HFFc6 (cell line): ENCODE data around the gene RIPK3. TPM values are rescaled to one million over a fixed set of nuclear protein-coding genes. Genes with fewer than 3 reads are reported as not detected.
A peak's percentile ranks its signal among the peaks of the same experiment; 100 is the strongest.
"Not testable (repeated sequence)": the region's sequence is repeated elsewhere in the genome, so short reads cannot be mapped to it uniquely, and the experiment has no call there.

ENCODE experiments used
- DNase-seq: peaks from one replicate; pipeline ENCODE4 v3.0.0-alpha.2; 2018
- H3K27ac Mint-ChIP-seq: 2 replicates; pipeline ENCODE4 v1.8.0; 2020; ENCODE audit warnings: mild to moderate bottlenecking, mixed read lengths
- H3K27me3 Mint-ChIP-seq: 2 replicates; pipeline ENCODE4 v1.8.0; 2021; ENCODE audit warnings: mild to moderate bottlenecking, moderate library complexity, mixed read lengths; ENCODE audit not compliant: insufficient read depth
- H3K36me3 Mint-ChIP-seq: 2 replicates; pipeline ENCODE4 v1.8.0; 2021; ENCODE audit warnings: low read depth, mixed read lengths
- H3K4me1 Mint-ChIP-seq: 2 replicates; pipeline ENCODE4 v1.8.0; 2020; ENCODE audit warnings: low read depth, mixed read lengths
- H3K4me3 Mint-ChIP-seq: 2 replicates; pipeline ENCODE4 v1.8.0; 2020; ENCODE audit warnings: mild to moderate bottlenecking, moderate library complexity, mixed read lengths
- H3K9me3 Mint-ChIP-seq: 2 replicates; pipeline ENCODE4 v1.8.0; 2020; ENCODE audit warnings: mild to moderate bottlenecking, mixed read lengths
- total RNA-seq, 6 experiments: library from RNA; stranded (reverse); fragmentation: NEBNext Ultra II Directional; extraction: Animal tissue kit (Norgen Biotek cat#: 25700); gene quantifications; 2 replicates in 1 of 6; 3 replicates in 5 of 6; pipeline ENCODE4 v1.2.3, GENCODE V29; 2021
- TF ChIP-seq, protein P1 (sequence below): fragments of 200-600 bp; sonication (generic); IDR thresholded peaks from 2 replicates; pipeline ENCODE4 v1.5.0; 2021; ENCODE audit warnings: antibody characterized with exemption, mild to moderate bottlenecking

RIPK3 gene
- total RNA-seq, 6 experiments from 2014 or later: not detected

DNA sequence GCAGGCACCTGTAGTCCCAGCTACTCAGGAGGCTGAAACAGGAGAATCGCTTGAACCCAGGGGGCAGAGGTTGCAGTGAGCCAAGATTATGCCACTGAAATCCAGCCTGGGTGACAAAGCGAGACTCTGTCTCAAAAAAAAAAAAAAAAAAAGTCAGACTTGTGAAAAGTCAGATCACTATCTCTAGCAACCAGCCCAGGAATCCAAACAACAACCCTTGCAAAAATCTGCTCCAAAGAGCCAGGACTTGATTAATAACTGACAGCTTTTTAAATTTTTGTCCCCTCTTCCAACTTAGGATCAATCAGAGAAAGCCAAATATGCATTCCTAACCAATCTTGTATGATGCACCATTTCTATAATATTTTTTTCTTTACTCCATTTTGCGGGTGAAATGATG lies 20.5 kb upstream of the RIPK3 start:
- TF ChIP-seq, protein P1, sequence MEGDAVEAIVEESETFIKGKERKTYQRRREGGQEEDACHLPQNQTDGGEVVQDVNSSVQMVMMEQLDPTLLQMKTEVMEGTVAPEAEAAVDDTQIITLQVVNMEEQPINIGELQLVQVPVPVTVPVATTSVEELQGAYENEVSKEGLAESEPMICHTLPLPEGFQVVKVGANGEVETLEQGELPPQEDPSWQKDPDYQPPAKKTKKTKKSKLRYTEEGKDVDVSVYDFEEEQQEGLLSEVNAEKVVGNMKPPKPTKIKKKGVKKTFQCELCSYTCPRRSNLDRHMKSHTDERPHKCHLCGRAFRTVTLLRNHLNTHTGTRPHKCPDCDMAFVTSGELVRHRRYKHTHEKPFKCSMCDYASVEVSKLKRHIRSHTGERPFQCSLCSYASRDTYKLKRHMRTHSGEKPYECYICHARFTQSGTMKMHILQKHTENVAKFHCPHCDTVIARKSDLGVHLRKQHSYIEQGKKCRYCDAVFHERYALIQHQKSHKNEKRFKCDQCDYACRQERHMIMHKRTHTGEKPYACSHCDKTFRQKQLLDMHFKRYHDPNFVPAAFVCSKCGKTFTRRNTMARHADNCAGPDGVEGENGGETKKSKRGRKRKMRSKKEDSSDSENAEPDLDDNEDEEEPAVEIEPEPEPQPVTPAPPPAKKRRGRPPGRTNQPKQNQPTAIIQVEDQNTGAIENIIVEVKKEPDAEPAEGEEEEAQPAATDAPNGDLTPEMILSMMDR: no peak
- peaks cover 37% of the 10 kb centered on the region for H3K4me1 Mint-ChIP-seq
- no peak for DNase-seq
- H3K4me3 Mint-ChIP-seq: no peak overlapping the region
- H3K27me3 Mint-ChIP-seq: 0 out of 2 replicates have a peak, but pooled peaks cover 2% of the 10 kb centered on the region
- H3K36me3 Mint-ChIP-seq: no peaks in the 10 kb centered on the region
- no peaks in the 10 kb centered on the region for H3K9me3 Mint-ChIP-seq
- no peak overlapping the region for H3K27ac Mint-ChIP-seq

DNA sequence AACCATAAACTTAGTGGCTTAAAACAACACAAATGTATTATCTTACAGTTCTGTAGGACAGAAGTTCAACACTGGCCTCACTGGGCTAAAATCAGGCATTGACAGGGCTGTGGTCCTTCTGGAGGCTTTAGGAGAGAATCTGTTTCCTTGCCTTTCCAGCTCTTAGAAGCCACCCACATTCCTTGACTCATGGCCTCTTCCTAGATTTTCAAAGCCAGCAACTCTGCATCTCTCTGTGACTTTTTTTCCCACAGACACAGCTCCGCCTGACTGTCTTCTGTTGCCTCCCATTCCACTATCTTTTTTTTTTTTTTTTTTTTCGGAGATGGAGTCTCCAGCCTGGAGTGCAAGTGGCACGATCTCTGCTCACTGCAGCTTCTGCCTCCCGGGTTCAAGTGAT lies 16.4 kb upstream of the RIPK3 start:
- H3K36me3 Mint-ChIP-seq: no peaks in the 10 kb centered on the region
- no peaks in the 10 kb centered on the region for H3K9me3 Mint-ChIP-seq

DNA sequence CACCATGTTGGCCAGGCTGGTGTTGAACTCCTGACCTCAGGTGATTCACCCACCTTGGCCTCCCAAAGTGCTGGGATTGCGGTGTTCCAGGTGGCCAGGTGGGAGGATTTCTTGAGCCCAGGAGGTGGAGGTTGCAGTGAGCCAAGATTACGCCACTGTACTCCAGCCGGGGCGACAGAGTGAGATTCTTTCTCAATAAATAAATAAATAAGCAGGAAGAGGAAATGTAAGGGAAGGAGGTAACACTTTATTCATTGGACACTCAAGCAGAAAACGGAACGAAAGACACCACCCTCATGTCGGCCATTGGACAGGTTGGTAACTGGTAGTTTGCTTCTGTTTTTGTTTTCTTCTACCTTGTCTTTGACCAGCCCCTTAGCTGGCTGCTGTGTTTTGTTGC lies 15.2 kb upstream of the RIPK3 start:
- no peaks in the 10 kb centered on the region for H3K36me3 Mint-ChIP-seq
- no peak overlapping the region for H3K4me3 Mint-ChIP-seq

More for the DNA sequence above, 16.4 kb upstream of the RIPK3 start:
- no peak overlapping the region for H3K4me3 Mint-ChIP-seq
- H3K27ac Mint-ChIP-seq: no peak overlapping the region
- TF ChIP-seq, protein P1: no peak
- H3K4me1 Mint-ChIP-seq: peaks cover 41% of the 10 kb centered on the region
- H3K27me3 Mint-ChIP-seq: peaks cover 4% of the 10 kb centered on the region
- DNase-seq: no peak

DNA sequence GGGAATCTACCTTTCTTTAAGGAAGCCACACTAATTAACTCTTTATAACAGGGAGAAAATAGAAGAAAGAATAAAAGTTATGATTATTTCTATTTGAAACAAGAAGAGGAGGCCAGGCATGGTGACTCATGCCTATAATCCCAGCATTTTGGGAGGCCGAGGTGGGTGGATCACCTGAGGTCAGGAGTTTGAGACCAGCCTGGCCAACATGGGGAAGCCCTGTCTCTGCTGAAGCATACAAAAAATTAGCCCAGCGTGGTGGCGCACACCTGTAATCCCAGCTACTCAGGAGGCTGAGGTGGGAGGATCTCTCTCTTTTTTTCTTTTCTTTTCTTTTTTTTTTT lies 14.7 kb upstream of the RIPK3 start:
- H3K9me3 Mint-ChIP-seq, DNase-seq, H3K36me3 Mint-ChIP-seq, H3K27me3 Mint-ChIP-seq: not testable (repeated sequence)
- Mint-ChIP-seq H3K27ac (peak overlapping the region; percentile 55), H3K4me3 (peak overlapping the region; percentile 15; the same call in 1 of the 2 replicates), H3K4me1 (peaks cover 43% of the 10 kb centered on the region)

More for the DNA sequence above, 15.2 kb upstream of the RIPK3 start:
- peaks cover 5% of the 10 kb centered on the region for H3K27me3 Mint-ChIP-seq
- TF ChIP-seq, protein P1: no peak
- DNase-seq: no peak
- no peak overlapping the region for H3K27ac Mint-ChIP-seq
- peaks cover 37% of the 10 kb centered on the region for H3K4me1 Mint-ChIP-seq
- H3K9me3 Mint-ChIP-seq: no peaks in the 10 kb centered on the region

DNA sequence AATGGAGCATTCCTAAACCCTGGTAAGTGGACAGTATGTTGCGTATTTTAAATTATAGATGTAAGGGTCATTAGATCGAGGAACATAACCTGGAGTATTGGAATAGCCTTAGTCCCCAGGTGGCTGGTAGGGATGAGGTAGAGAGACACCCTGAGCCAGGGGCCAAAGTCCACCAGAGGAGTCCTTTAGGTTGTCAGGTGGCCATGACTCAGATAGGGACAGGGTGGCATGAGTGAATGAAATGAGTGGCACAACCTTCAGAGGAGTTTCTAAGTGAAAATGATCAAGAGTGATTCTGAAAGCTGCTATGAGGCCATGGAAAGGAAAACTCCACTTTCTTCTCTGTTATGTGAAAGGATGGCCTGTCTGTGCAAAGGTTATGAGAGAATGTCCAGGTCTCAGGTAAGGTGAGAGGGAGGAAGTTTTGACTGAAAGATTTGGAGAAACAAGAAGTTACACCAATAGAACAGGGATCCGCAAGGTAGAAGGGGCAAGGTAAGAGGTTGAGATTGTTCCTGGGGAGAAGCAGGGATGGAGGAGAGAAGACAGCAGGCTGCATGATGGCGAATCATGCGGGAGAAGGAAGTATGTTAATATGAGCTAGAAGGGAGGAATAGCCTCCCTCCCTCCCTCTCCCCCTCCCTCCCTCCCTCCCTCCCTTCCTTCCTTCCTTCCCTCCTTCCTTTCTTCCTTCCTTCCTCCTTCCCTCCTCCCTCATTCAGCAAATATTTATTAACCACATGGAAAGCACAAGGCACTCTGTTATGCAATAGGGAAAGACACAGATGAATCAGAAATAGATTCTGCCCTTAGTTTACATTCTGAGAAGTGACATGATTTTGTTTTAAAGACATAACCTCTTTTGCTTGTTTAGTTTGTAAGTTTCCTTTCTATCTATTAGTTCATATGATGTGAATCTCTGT lies 14.0 kb upstream of the RIPK3 start:
- H3K27ac Mint-ChIP-seq: peak overlapping the region; percentile 55
- H3K4me1 Mint-ChIP-seq: peaks cover 43% of the 10 kb centered on the region
- DNase-seq: peak; percentile 56
- peak overlapping the region; percentile 15; the same call in 1 of the 2 replicates for H3K4me3 Mint-ChIP-seq
- H3K27me3 Mint-ChIP-seq: peaks cover 12% of the 10 kb centered on the region
- no peaks in the 10 kb centered on the region for H3K9me3 Mint-ChIP-seq
- H3K36me3 Mint-ChIP-seq: no peaks in the 10 kb centered on the region
- TF ChIP-seq, protein P1: no peak

DNA sequence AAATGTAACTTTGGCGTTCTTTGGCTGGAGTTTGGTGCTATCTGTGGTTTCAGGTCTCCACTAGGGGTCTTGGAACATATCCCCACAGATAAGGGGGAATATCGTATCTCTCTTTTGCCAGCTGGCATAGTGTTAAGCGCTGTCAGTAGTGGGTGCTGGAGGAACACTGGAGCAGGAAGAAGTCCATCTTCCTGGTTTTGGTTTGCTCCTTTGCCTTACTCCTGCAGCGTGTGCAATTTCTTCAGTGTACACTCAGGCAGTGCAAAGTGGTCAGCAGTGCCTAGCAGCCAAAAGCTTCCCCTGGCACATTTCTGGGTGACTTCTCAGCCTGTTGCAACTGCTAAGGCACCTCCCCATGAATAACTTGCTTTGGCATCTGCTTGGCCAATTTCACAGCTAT lies 11.7 kb upstream of the RIPK3 start:
- Mint-ChIP-seq H3K27me3 (peaks cover 15% of the 10 kb centered on the region), H3K36me3 (no peaks in the 10 kb centered on the region), H3K4me3 (no peak overlapping the region), H3K27ac (no peak overlapping the region), H3K4me1 (peaks cover 43% of the 10 kb centered on the region), H3K9me3 (no peaks in the 10 kb centered on the region)
- TF ChIP-seq, protein P1: peak; percentile 44
- peak; percentile 39 for DNase-seq
